Skeletal muscle satellite cell (primary cell): ENCODE results near the gene RIMBP2.

Experiments used
- H3K27me3 ChIP-seq: 2 replicates; pipeline ENCODE4 v1.7.0; 2013; ENCODE audit warnings: low read length; ENCODE audit not compliant: control insufficient read depth, insufficient read depth
- H3K36me3 ChIP-seq: 2 replicates; pipeline ENCODE4 v1.7.0; 2013; ENCODE audit warnings: mild to moderate bottlenecking, control low read depth, low read length; ENCODE audit not compliant: insufficient read depth
- H3K4me1 ChIP-seq: 2 replicates; pipeline ENCODE4 v1.7.0; 2013; ENCODE audit warnings: low read length; ENCODE audit not compliant: control insufficient read depth, insufficient read depth
- H3K4me2 ChIP-seq: 2 replicates; pipeline ENCODE4 v1.7.0; 2013; ENCODE audit warnings: mild to moderate bottlenecking, low read length
- H3K4me3 ChIP-seq: 2 replicates; pipeline ENCODE4 v1.7.0; 2013; ENCODE audit warnings: low read length
- H3K9ac ChIP-seq: 2 replicates; pipeline ENCODE4 v1.7.0; 2013; ENCODE audit warnings: mild to moderate bottlenecking, low read depth, low read length, moderate library complexity
- H3K9me3 ChIP-seq: replicated peaks from 2 replicates; pipeline ENCODE4 v1.7.0; 2013; ENCODE audit warnings: mild to moderate bottlenecking, control low read depth, low read length

The RIMBP2 gene

DNA sequence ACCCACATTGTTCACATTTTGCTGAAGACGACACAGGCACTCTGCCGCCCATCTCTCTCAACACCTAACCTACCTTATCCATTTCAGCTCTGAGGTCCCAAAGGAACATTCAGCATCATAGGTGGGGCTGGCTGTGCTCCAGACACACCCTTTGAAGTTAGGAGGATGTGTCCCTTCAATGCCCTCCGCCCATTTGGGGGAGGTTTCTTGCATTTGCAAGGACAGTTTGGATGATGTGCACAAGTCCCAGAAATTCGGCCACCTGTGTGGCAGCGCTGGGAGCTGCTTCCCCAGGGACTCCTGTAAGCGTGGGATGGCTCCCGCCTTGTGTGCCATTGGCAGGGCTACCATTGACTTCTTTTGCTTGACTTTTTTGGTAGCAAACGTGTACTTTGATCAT lies 113.8 kb downstream of the RIMBP2 start:
- H3K4me3 ChIP-seq = no peak overlapping the region
- no peaks in the 10 kb centered on the region for H3K36me3 ChIP-seq
- peaks cover 12% of the 10 kb centered on the region for H3K9me3 ChIP-seq
- H3K4me1 ChIP-seq = no peaks in the 10 kb centered on the region
- no peaks in the 10 kb centered on the region for H3K27me3 ChIP-seq
- no peak overlapping the region for H3K9ac ChIP-seq
- H3K4me2 ChIP-seq = no peak overlapping the region

DNA sequence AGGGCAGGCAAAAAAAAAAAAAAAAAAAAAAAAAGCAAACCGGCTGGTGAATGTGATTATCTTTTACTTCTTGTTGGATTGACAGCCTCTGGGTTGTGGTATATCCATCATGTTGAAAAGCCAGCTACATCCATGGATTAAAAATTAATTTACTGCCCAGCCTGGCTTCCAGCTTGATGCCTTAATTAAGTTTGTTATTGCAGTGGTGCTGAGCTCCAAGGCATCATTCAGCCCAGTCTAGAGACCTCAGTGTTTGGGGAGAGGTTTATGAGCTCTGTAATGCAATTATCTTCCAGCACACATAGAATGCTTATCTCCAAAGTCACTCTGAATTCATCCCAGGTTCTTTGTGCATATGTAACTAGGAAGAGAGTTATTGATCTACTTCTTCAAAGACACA lies 114.8 kb downstream of the RIMBP2 start:
- Histone ChIP-seq H3K4me1 (no peaks in the 10 kb centered on the region), H3K36me3 (no peaks in the 10 kb centered on the region), H3K4me3 (no peak overlapping the region), H3K9me3 (peaks cover 12% of the 10 kb centered on the region), H3K4me2 (no peak overlapping the region), H3K27me3 (no peaks in the 10 kb centered on the region), H3K9ac (no peak overlapping the region)

DNA sequence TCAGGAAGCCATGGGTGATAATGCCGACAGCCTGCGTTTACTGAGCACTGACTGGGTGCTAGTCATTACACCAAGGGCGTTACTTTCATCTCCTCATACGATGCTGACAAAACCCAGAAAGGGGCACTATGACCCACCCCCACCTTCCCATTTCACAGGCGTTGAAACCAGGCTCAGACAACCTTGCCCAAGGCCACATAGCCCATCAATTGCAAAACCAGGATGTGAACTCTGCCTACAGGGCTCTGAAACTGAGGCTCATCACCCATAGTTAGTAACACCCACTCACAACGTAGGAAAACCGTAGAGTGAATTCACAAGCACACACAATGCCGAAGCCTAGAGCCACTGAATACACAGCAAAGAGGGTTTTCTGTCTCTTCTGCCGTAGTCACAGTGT lies 119.9 kb downstream of the RIMBP2 start:
- no peaks in the 10 kb centered on the region for H3K27me3 ChIP-seq
- no peak overlapping the region for H3K9ac ChIP-seq
- H3K4me3 ChIP-seq = no peak overlapping the region
- no peak overlapping the region for H3K4me2 ChIP-seq
- peaks cover 15% of the 10 kb centered on the region for H3K9me3 ChIP-seq
- no peaks in the 10 kb centered on the region for H3K4me1 ChIP-seq
- no peaks in the 10 kb centered on the region for H3K36me3 ChIP-seq

DNA sequence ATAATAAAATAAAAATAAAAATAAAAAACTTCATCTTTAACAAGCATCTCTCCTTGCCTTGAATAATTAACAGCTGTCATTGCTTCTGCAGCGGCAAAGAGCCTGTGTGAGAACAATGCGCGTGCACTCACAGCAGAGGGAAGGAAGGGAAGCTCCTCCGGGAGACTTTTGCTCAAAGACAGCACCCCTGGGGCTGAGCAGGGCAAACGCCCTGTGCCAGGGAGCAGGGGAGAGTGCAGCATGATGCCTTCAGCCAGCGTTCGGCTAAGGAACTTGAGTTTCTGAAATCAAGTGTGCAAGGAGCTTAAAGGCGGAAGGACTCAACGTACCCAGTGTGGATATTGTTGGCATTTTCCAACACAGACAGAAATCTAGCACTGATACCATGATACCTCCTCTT lies 120.5 kb downstream of the RIMBP2 start:
- H3K4me2 ChIP-seq = no peak overlapping the region
- H3K36me3 ChIP-seq = no peaks in the 10 kb centered on the region
- H3K9me3 ChIP-seq = peaks cover 10% of the 10 kb centered on the region

DNA sequence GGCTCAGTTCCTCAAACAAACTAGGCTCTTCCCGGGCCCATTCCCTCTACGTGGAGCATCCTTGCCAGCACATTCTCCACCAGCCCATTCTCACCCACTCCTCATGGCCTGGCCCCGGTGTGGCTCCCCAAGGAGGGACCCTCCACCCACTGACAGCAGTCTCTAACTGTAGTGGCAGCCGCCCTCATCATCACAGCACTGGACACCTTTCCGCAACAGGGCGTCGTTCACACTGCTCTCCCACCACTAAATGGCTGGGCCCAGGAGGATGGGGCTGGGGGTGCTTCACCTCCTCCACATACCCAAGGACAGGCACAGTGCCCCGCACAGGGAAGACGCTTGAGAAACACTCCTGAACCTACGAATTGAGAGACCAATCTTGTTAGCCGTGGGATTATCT lies 123.0 kb downstream of the RIMBP2 start:
- no peak overlapping the region for H3K4me2 ChIP-seq
- no peaks in the 10 kb centered on the region for H3K27me3 ChIP-seq
- H3K36me3 ChIP-seq = no peaks in the 10 kb centered on the region
- H3K4me1 ChIP-seq = no peaks in the 10 kb centered on the region
- H3K4me3 ChIP-seq = no peak overlapping the region
- H3K9ac ChIP-seq = no peak overlapping the region
- peaks cover 14% of the 10 kb centered on the region for H3K9me3 ChIP-seq

More for the DNA sequence above, 120.5 kb downstream of the RIMBP2 start:
- Histone ChIP-seq H3K4me3 (no peak overlapping the region), H3K27me3 (no peaks in the 10 kb centered on the region), H3K4me1 (no peaks in the 10 kb centered on the region), H3K9ac (no peak overlapping the region)

GRCh38 chr12:130592641-130593040 lies 123.5 kb downstream of the RIMBP2 start:
- Histone ChIP-seq H3K4me3 (no peak overlapping the region), H3K27me3 (no peaks in the 10 kb centered on the region), H3K4me1 (no peaks in the 10 kb centered on the region), H3K4me2 (no peak overlapping the region), H3K36me3 (no peaks in the 10 kb centered on the region), H3K9ac (no peak overlapping the region), H3K9me3 (peaks cover 17% of the 10 kb centered on the region)

GRCh38 chr12:130591736-130592135 lies 124.4 kb downstream of the RIMBP2 start:
- H3K4me3 ChIP-seq = no peak overlapping the region
- no peaks in the 10 kb centered on the region for H3K4me1 ChIP-seq
- no peak overlapping the region for H3K9ac ChIP-seq
- H3K4me2 ChIP-seq = no peak overlapping the region
- no peaks in the 10 kb centered on the region for H3K27me3 ChIP-seq
- peaks cover 17% of the 10 kb centered on the region for H3K9me3 ChIP-seq
- H3K36me3 ChIP-seq = no peaks in the 10 kb centered on the region

DNA sequence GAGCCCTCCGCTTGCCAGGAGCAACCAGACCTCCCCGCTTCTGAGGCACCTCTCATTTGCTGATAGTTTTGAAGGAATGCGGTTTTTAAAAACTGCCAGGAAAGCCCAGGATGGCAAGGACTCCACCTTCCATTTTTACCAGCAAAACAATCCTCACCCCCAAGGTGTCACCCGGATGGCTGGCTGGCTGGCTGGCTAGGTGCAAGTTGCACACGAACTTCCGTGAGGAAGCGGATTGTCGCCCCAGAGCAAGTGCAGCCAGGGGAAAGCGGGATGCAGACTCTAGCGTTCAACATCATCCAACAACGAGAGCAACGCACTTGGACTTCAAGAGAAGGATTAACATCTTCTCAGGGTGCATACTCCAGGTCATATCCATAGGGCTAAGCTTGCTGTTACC lies 125.4 kb downstream of the RIMBP2 start:
- Histone ChIP-seq H3K4me1 (no peaks in the 10 kb centered on the region), H3K9me3 (peaks cover 17% of the 10 kb centered on the region), H3K9ac (no peak overlapping the region), H3K4me3 (no peak overlapping the region), H3K4me2 (no peak overlapping the region), H3K27me3 (no peaks in the 10 kb centered on the region), H3K36me3 (no peaks in the 10 kb centered on the region)

DNA sequence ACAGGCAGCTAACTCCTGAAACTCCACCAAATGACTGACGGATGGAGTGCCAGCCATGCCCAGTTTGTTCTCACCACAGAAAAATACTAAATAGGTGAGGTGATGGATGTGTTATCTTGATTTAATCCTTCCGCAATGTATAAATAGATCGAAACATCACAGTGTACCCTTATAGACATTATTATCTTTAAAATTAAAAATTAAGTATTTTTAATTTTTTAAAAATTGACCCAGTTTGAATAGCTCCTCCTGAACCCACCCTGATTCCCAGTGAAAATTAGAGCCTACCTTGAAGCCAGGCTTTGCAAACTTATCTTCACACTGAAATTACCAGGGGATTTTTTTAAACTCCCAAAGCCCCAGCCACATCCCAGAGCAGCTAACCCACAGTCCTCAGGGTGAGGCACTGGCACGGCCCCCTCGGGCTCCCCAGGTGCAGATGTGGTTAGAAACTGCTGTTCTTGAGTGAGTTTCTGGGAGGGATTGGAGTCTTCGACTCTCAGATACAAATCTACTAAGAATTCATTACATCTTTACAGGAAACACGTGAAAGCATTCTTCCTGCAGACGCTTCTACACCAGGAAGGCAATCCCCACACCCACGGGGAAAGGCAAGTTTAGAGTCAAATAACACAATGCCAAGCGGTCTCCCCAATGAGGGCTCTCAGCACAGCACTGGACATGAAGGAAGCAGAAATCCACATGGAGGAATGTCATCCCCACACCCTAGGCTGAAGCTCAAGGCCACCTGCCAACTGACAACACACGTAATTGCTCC lies 126.4 kb downstream of the RIMBP2 start:
- no peaks in the 10 kb centered on the region for H3K27me3 ChIP-seq
- H3K4me2 ChIP-seq = no peak overlapping the region
- H3K9me3 ChIP-seq = peaks cover 17% of the 10 kb centered on the region
- H3K4me1 ChIP-seq = no peaks in the 10 kb centered on the region
- H3K36me3 ChIP-seq = no peaks in the 10 kb centered on the region
- H3K4me3 ChIP-seq = no peak overlapping the region
- no peak overlapping the region for H3K9ac ChIP-seq

DNA sequence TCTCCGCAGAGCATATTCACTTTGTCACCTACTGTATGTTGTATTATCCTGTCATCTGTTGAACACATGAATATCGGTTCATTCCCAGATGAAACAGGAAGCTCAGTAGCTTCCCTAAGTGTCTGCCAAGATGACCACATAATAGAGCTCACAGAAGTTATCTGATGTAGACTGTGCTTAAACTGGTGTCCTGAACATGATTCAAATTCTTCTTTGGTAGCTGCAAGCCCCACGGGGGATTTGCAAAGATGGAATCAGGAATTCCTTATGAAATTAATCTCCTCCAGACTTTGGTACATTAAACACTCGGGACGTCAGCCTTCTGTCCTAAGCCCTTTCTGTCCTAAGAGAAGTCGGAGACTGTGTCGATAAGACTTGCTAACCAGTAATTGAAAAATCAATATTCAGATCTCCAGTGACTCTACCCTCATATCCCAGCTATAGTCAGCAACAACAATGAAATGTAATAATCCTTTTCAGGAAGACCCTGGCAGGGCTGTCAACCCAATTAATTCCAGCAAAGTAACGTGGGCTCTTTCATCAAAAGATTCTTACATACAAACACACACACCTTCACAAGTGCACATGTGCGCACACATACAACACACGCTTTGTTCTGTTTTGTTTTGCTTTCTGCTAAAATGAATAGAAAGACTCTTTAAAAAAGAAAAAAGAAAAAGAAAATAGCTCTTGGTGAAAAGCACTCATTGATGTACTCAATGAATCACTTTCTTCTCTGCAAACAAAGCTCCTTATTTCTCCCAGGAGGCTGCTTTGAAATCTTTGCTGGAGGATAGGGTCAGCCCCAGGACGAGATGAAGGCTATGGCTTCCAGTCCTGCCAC lies 127.2 kb downstream of the RIMBP2 start:
- Histone ChIP-seq H3K9me3 (peaks cover 21% of the 10 kb centered on the region), H3K4me1 (no peaks in the 10 kb centered on the region)

GRCh38 chr12:130587966-130588365 lies 128.1 kb downstream of the RIMBP2 start:
- Histone ChIP-seq H3K4me3 (no peak overlapping the region), H3K9ac (no peak overlapping the region), H3K36me3 (no peaks in the 10 kb centered on the region), H3K9me3 (peaks cover 16% of the 10 kb centered on the region), H3K27me3 (no peaks in the 10 kb centered on the region), H3K4me1 (no peaks in the 10 kb centered on the region), H3K4me2 (no peak overlapping the region)

More for the DNA sequence above, 127.2 kb downstream of the RIMBP2 start:
- Histone ChIP-seq H3K4me2 (no peak overlapping the region), H3K36me3 (no peaks in the 10 kb centered on the region), H3K9ac (no peak overlapping the region), H3K4me3 (no peak overlapping the region), H3K27me3 (no peaks in the 10 kb centered on the region)
